Measurements from ENCODE around the gene ANKRD23.
"Not testable (repeated sequence)": the region's sequence is repeated elsewhere in the genome, so short reads cannot be mapped to it uniquely, and the experiment has no call there.

The ANKRD23 gene

GRCh38 chr2:96843538-96844268 is at the start of gene ANKRD23:
Gene ANKRD23 (minus strand): TSS chr2:96844021. CDS start chr2:96843992, 29 bp downstream.
- Histone ChIP-seq H3K9me3 (ENCODE audit: control insufficient read depth, insufficient read depth, low read length) (no peaks in the 10 kb centered on the region), H3K9ac (ENCODE audit: low read depth, low read length) (no peak within 1 kb of the TSS), H3K36me3 (ENCODE audit: control insufficient read depth, insufficient read depth, low read length) (peaks cover 26% of the 10 kb centered on the region), H3K27ac (ENCODE audit: low read depth, low read length) (peak within 1 kb of the TSS; percentile 22), H3K4me1 (ENCODE audit: control insufficient read depth, insufficient read depth, low read length) (no peaks in the 10 kb centered on the region), H3K4me3 (ENCODE audit: low read depth, low read length) (no peak within 1 kb of the TSS), H3K27me3 (ENCODE audit: control insufficient read depth, insufficient read depth, low read length) (no peaks in the 10 kb centered on the region)

GRCh38 chr2:96891591-96892333 is 47.9 kb upstream of the ANKRD23 start:
- Histone ChIP-seq H3K4me3 (ENCODE audit: low read depth, low read length) (no peak overlapping the region), H3K27ac (ENCODE audit: low read depth, low read length) (peak overlapping the region; percentile 11), H3K4me1 (ENCODE audit: control insufficient read depth, insufficient read depth, low read length) (peaks cover 20% of the 10 kb centered on the region; the same call in 1 of the 2 replicates), H3K9ac (ENCODE audit: low read depth, low read length) (no peak overlapping the region), H3K36me3 (ENCODE audit: control insufficient read depth, insufficient read depth, low read length) (no peaks in the 10 kb centered on the region), H3K9me3 (ENCODE audit: control insufficient read depth, insufficient read depth, low read length) (no peaks in the 10 kb centered on the region), H3K27me3 (ENCODE audit: control insufficient read depth, insufficient read depth, low read length) (no peaks in the 10 kb centered on the region)

DNA sequence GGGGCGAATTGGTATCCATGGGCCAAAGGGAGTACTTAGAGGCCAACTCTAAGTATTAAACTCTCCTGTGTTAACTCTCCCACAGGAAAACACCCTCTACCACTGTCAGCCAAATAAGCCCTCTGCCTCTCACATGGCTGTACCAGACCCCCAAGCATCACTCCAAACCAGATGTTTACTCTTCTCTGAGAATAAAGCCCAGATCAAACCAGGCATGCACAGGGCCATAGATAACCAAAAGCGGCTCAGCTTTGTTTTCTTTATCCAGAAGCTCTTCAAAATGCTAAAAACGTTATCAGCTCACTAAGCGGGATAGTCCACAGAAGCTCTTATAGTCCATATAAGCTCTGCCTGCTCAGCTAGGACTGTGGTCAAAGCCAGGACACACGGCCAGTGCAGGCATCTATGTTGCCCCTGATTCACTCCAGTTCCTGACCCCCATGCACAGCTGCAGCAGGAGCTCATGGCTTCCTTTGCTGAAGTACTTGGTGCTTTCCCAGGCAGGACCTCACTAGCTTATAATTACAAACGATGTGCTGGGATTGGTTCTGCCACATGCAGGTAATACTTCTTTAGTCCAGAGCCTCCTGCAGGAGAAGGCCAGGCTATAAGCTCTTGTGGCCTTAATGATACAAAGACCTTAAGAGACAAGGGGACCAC is 47.0 kb upstream of the ANKRD23 start:
- Histone ChIP-seq H3K4me1 (ENCODE audit: control insufficient read depth, insufficient read depth, low read length) (peaks cover 14% of the 10 kb centered on the region; the same call in 1 of the 2 replicates), H3K4me3 (ENCODE audit: low read depth, low read length) (no peak overlapping the region), H3K27me3 (ENCODE audit: control insufficient read depth, insufficient read depth, low read length) (no peaks in the 10 kb centered on the region), H3K36me3 (ENCODE audit: control insufficient read depth, insufficient read depth, low read length) (no peaks in the 10 kb centered on the region), H3K9ac (ENCODE audit: low read depth, low read length) (no peak overlapping the region), H3K27ac (ENCODE audit: low read depth, low read length) (no peak overlapping the region), H3K9me3 (ENCODE audit: control insufficient read depth, insufficient read depth, low read length) (no peaks in the 10 kb centered on the region)

- Histone ChIP-seq H3K9me3 (ENCODE audit: control insufficient read depth, insufficient read depth, low read length) (no peaks in the 10 kb centered on the region), H3K36me3 (ENCODE audit: control insufficient read depth, insufficient read depth, low read length) (no peaks in the 10 kb centered on the region), H3K27ac (ENCODE audit: low read depth, low read length) (no peak overlapping the region), H3K4me3 (ENCODE audit: low read depth, low read length) (no peak overlapping the region), H3K9ac (ENCODE audit: low read depth, low read length) (no peak overlapping the region), H3K27me3 (ENCODE audit: control insufficient read depth, insufficient read depth, low read length) (no peaks in the 10 kb centered on the region), H3K4me1 (ENCODE audit: control insufficient read depth, insufficient read depth, low read length) (peaks cover 8% of the 10 kb centered on the region; the same call in 1 of the 2 replicates)
These were observed 46.4 kb upstream of the ANKRD23 start for GRCh38 chr2:96890252-96890651.

DNA sequence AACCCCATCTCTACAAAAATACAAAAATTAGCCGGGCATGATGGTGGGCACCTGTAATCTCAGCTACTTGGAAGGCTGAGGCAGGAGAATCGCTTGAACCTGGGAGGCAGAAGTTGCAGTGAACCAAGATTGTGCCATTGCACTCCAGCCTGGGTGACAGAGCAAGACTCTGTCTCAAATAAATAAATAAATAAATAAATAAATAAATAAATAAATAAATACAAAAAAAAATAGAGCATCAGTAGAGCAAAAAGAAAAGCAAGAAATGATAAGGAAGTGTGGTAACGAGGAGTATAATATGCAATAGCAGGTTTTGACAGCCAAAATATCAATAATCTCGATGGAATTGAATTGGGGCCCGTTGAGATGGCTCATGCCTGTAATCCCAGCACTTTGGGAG is 45.7 kb upstream of the ANKRD23 start:
- H3K27me3 ChIP-seq (ENCODE audit: control insufficient read depth, insufficient read depth, low read length); H3K4me1 ChIP-seq (ENCODE audit: control insufficient read depth, insufficient read depth, low read length); H3K4me3 ChIP-seq (ENCODE audit: low read depth, low read length); H3K27ac ChIP-seq (ENCODE audit: low read depth, low read length); H3K9me3 ChIP-seq (ENCODE audit: control insufficient read depth, insufficient read depth, low read length); H3K36me3 ChIP-seq (ENCODE audit: control insufficient read depth, insufficient read depth, low read length); H3K9ac ChIP-seq (ENCODE audit: low read depth, low read length): not testable (repeated sequence)

DNA sequence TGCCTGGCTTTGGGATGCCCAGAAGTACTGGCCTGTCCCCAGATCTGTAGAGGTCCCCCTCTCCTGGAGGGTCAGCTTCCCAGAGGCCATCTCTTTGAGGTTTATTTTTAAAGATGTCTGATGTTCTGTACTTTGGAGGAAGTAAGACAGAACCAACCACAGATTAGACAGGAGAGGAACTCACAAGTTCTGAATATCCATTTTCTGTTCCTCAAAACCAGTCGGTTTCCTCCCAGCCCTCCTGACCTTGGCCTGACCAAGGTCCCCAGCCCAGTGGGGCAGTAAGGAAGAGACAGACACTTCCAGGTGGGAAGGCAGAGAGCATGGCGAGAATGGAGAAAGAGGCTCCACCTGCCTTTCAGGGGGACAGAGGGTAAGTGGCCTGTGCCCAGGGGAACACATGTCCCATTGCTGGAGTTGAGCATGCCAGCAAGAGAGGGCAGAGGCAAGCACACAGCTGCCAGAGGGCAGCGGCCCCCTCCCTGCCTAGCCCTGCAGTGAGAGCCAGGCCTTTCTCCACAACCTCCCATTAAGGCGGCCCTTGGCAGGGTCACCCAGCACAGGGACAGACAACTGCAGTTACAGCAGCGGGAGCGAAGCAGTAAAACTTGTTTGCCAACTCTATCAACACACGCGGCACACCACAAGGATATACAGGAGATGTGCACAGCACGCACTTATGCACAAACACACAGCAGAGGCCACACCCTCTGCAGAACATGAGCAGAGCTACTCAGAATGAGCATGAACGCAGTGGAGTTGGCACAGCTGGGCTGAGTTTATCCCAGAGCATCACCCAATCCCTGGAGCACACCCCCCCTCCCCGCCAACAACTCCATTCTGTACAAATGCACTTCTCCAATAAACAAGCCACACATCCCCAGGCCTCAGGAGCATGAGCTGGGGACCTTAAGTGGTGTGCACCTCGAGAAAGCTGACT is 44.5 kb upstream of the ANKRD23 start:
- H3K27ac ChIP-seq (ENCODE audit: low read depth, low read length) = no peak overlapping the region

DNA sequence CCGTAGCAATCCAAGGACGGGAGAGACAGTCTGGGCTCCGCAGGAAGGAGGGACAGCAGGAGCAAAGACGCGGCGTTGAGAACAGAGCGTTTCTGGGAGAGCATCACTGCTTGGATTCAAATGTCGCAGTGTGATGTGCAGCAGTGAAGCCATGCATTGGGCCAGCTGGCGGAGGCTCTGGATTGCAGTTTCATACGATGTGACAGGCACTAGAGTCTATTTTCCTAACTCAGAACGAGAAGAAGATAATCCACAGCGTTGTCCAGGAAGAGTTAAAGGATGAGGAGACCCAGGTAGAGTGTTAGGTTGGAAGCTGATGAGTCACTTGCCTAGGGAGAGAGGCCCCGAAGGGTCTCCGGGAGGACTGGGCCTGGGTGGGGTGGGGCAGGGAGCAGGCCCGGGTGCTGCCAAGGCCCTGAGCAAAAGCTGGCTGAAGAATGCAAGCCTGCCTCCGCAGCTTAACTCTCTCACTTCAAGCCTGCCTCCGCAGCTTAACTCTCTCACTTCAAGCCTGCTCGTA is 43.7 kb upstream of the ANKRD23 start:
- H3K4me3 ChIP-seq (ENCODE audit: low read depth, low read length) = no peak overlapping the region
- H3K27me3 ChIP-seq (ENCODE audit: control insufficient read depth, insufficient read depth, low read length) = no peaks in the 10 kb centered on the region; the same call in 1 of the 2 replicates
- no peaks in the 10 kb centered on the region for H3K9me3 ChIP-seq (ENCODE audit: control insufficient read depth, insufficient read depth, low read length)
- no peak overlapping the region for H3K27ac ChIP-seq (ENCODE audit: low read depth, low read length)
- H3K36me3 ChIP-seq (ENCODE audit: control insufficient read depth, insufficient read depth, low read length) = no peaks in the 10 kb centered on the region
- no peak overlapping the region for H3K9ac ChIP-seq (ENCODE audit: low read depth, low read length)
- peaks cover 8% of the 10 kb centered on the region; the same call in 1 of the 2 replicates for H3K4me1 ChIP-seq (ENCODE audit: control insufficient read depth, insufficient read depth, low read length)

More for the DNA sequence above, 44.5 kb upstream of the ANKRD23 start:
- Histone ChIP-seq H3K9me3 (ENCODE audit: control insufficient read depth, insufficient read depth, low read length) (no peaks in the 10 kb centered on the region), H3K36me3 (ENCODE audit: control insufficient read depth, insufficient read depth, low read length) (no peaks in the 10 kb centered on the region), H3K27me3 (ENCODE audit: control insufficient read depth, insufficient read depth, low read length) (no peaks in the 10 kb centered on the region), H3K4me3 (ENCODE audit: low read depth, low read length) (no peak overlapping the region), H3K9ac (ENCODE audit: low read depth, low read length) (no peak overlapping the region), H3K4me1 (ENCODE audit: control insufficient read depth, insufficient read depth, low read length) (peaks cover 6% of the 10 kb centered on the region; the same call in 1 of the 2 replicates)

- H3K4me1 ChIP-seq (ENCODE audit: control insufficient read depth, insufficient read depth, low read length) = peaks cover 19% of the 10 kb centered on the region
- H3K27me3 ChIP-seq (ENCODE audit: control insufficient read depth, insufficient read depth, low read length) = peaks cover 2% of the 10 kb centered on the region; the same call in 1 of the 2 replicates
- no peak overlapping the region for H3K27ac ChIP-seq (ENCODE audit: low read depth, low read length)
- H3K4me3 ChIP-seq (ENCODE audit: low read depth, low read length) = no peak overlapping the region
- no peaks in the 10 kb centered on the region for H3K9me3 ChIP-seq (ENCODE audit: control insufficient read depth, insufficient read depth, low read length)
- H3K9ac ChIP-seq (ENCODE audit: low read depth, low read length) = no peak overlapping the region
- no peaks in the 10 kb centered on the region for H3K36me3 ChIP-seq (ENCODE audit: control insufficient read depth, insufficient read depth, low read length)
These were observed 41.9 kb upstream of the ANKRD23 start for GRCh38 chr2:96885432-96886347.

- H3K27me3 ChIP-seq (ENCODE audit: control insufficient read depth, insufficient read depth, low read length) = peaks cover 2% of the 10 kb centered on the region; the same call in 1 of the 2 replicates
- H3K27ac ChIP-seq (ENCODE audit: low read depth, low read length) = no peak overlapping the region
- H3K4me1 ChIP-seq (ENCODE audit: control insufficient read depth, insufficient read depth, low read length) = peaks cover 19% of the 10 kb centered on the region
- H3K9ac ChIP-seq (ENCODE audit: low read depth, low read length) = no peak overlapping the region
- H3K4me3 ChIP-seq (ENCODE audit: low read depth, low read length) = no peak overlapping the region
- no peaks in the 10 kb centered on the region for H3K36me3 ChIP-seq (ENCODE audit: control insufficient read depth, insufficient read depth, low read length)
- no peaks in the 10 kb centered on the region for H3K9me3 ChIP-seq (ENCODE audit: control insufficient read depth, insufficient read depth, low read length)
These were observed 40.7 kb upstream of the ANKRD23 start for GRCh38 chr2:96884299-96885094.
